NCI-H2081 (cell line): Measurements from ENCODE around the gene SLC30A9.

Source experiments
- DNase-seq, 2 experiments: peaks; one replicate each; lab custom pipeline; 2025; lab: John Stamatoyannopoulos, UW

The SLC30A9 gene

DNA sequence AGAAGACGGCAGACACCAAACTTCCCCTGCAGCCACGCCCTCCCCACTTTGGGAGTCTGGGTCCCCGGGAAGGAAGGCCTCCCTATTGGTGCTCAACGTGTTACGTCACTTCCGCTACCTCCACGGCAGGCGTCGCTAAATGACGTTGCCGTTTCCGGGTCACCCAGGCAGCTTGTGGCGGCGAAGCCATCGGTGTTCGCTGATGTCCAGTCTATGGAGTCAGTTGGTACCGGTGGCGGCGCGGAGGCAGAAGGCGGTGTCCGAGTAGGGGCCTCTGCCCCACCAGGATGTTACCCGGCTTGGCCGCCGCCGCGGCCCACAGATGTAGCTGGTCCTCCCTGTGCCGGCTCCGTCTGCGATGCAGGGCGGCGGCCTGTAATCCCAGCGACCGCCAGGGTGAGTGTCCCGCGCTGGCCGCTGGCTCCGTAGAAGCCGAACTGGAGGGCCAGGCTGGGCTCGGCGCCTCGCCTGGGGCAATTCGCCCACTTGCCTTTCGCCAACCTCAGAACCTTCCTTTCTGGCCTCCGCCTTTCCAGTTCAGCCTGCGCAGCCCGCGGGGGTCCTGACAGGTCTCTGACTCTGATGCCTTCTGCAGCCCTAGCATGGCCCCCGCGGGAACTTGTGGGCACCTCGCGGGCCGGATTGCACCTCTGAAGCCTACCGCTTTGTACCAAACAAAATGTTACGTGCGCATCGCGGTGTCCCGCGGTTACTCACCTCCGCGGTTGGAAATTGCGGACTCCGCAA lies at the start of gene SLC30A9:
SLC30A9 (plus strand) TSS at position 166 of the 747 bp plus-strand sequence; CDS start at position 288, 122 bp downstream.
- DNase-seq = peak; percentile 91 to 97

DNA sequence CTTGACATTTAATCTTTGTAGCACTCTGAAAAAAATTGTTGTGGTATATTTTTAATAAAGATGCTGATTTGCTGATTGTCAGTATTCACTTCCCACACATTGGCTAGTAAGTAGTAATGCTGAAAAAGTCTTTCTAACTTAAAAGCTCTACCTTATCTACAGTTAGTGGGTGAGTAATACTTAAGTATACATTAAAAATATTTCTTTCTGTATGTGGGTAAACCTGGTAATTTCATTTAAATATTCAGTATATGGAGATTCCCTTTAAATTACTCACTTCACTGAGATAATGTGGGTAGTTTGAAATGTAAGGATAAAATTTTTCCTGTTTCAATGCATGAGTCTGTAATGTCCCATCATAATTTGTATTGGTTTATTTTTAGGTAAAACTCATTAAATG lies 49.5 kb upstream of the SLC30A9 start:
- DNase-seq = no peak

DNA sequence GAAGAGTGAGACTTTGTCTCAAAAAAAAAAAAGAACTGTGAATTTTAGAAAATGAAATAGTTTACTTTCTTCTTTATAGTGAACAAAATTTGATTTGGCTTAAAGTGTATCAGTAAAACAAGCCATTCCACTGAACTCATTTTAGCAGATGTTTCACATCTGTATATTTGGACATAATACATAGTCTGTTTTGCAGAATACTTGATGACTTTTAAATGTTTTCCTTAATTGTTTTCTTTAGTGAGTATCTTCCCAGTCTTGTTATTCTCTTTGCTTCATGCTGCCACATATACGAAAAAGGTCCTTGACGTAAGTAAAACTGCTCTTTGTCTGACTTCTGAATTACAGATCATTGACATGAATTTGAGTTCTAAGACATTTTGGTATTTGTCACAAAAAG lies 46.8 kb upstream of the SLC30A9 start:
- no peak for DNase-seq

DNA sequence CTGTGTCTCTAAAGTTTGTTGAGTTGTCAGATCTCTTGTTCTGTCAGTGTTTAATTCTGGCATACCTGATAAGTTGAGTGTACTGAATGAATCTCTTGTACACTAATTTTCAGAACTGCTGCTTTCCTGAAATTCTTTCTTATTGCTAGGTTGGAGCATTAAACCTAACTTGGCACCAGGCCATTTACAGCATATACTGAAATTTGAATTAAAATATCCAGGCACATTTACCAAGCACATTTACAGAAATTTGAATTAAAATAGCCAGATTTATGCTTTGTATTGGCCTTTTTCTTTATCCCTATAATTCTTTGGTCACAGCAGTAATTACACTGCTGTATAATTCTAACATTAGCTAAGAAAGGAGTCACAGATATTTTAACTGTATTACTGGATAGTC lies 46.2 kb upstream of the SLC30A9 start:
- DNase-seq = no peak

DNA sequence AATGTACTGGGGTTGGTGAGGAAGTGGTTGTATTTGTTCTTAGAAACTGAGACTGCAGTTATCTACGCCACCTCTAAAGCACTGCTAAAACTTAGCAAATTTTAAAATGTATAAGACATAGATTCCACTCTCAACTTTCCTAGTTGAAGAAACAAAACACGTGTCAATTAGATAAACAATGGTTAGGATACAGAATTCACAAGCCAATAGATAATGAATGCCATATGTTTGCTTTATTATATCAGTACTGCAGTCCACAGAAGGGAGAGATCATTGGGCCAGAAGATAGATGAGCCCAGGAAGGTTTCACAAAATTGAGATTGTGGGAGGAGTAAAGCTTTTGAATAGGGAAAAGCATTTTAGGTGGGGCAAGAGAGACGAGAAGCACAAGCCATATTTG lies 40.8 kb upstream of the SLC30A9 start:
- no peak for DNase-seq

DNA sequence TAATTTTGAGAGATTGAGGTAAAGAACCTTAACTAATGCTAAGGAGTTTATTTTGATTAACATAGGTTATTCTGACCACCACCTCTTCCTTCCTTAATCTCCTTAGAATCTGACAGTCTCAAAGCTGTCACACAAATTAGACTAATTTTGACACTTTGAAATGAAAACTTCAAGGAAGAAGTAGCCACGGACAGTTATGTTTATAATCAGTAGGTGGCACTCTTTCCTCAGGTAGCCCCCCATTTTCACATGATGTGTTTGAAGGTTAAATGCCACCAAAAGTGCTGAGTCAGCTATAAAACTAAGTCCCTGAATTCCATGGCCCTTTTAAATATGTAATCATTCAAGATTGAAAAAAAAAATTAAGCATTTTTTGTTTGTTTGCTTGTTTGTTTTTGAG lies 32.7 kb upstream of the SLC30A9 start:
- no peak for DNase-seq

DNA sequence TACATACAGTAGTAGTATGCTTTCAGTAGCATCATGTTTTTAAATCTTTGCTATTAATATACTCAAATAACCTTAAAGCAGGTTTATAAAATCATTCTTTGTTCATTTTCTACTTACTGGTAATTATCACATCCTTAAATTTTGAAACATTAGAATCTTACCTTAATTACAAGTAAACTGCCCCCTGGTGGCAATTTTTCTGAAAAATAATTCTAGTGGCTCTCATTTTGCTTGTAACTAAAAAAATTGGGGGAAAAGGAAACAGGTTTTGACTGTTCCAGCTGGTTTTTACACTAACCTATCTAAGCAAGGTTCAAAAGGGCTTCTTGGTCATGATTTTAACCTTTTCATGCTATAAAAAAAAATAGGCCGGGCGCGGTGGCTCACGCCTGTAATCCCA lies 27.2 kb upstream of the SLC30A9 start:
- DNase-seq = no peak

DNA sequence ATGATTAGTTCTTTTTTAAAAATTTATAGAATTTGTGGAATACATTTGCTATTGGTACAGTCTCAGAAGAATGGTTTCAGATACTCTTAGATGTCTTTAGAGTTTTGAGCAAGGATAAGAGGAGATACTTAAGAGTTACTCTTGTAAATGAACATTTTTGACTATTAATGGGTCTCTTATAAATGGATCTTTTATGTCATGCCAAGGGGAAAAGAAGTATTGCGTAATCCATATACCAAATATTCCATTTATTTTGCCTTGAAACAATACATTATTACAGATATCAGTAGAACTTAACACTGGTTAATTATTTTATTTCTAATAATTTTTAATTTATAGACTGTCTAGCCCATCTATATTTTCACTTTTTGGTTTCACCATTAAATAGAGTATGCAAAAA lies 25.9 kb upstream of the SLC30A9 start:
- no peak for DNase-seq

DNA sequence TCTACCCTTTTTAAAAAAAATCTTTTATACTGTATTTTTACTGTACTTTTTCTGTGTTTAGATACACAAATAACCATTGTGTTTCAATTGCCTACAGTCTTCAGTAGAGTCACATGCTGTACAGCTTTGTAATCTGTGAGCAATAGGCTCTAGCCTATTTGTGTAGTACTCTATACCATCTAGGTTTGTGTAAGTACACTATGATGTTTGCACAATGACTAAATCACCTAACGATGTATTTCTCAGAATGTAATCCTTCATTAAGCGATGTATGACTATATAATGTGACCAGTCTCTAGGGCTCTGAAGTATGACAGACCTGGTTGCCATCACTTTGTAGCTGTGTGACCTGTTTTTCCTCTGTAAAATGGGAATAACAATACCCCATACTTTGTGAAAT lies 22.9 kb upstream of the SLC30A9 start:
- no peak for DNase-seq

DNA sequence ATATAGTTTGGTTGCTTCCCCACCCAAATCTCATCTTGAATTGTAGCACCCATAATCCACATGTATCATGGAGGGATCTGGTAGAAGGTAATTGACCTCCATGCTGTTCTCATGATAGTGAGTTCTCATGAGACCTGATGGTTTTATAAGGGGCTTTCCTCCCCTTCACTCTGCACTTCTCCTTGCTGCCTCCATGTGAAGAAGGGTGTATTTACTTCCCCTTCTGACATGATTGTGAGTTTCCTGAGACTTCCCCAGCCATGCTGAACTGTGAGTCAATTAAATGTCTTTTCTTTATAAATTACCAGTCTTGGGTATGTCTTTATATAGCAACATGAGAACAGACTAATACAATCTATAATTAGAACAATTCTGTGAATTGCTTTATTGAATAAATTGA lies 20.7 kb upstream of the SLC30A9 start:
- DNase-seq = no peak

DNA sequence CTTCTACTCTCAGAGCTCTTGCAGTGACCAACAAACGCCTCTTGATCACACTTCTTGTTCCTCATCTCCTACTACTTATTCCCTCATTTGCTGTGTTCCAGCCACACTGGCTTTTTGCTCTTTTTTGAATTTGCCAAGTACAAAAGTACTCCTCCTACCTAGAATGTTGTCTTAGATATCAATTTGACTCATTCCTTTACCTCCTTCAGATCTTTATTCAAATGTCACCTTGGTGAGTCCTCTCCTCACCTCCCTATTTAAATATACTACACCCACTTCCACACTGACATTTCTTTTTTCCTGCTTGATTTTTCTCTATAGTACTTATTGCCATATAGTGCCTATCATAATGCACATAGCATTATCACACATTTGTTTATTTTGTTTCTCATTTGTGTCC lies 15.0 kb upstream of the SLC30A9 start:
- DNase-seq = no peak

DNA sequence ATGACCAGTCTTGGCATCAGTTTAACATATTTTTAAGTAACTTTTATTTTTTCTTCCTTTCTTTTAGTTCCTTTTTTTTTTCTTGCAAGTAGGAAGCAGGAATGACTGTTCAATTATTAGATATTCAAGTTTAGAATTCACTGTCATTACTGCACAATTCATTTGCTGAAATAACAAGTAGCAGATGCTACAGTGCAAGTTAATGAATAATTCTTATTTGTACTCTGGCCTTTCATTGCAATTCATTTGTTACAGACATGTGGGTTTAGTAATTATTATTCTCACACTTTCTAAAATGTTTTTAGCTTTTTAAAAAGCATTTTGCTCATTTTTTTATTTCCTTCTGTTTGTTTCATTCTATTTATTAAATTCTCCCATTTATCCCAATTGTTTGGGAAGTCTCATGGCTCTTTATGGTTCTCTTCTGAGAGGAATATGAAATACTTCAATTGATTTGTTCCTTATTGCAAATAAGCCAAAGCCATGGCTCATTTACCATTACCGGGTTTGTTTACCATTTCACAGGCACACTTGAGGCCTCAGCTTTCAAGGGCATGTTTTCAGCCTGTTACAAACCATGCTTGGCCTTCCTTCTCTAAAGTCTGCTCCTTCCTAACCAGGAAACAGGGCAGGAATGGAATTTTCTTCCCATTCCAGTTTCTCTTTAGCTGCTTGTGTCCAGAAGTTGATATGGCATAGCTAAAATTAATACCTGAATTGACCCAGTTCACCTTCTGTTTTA lies 13.4 kb upstream of the SLC30A9 start:
- DNase-seq = no peak

DNA sequence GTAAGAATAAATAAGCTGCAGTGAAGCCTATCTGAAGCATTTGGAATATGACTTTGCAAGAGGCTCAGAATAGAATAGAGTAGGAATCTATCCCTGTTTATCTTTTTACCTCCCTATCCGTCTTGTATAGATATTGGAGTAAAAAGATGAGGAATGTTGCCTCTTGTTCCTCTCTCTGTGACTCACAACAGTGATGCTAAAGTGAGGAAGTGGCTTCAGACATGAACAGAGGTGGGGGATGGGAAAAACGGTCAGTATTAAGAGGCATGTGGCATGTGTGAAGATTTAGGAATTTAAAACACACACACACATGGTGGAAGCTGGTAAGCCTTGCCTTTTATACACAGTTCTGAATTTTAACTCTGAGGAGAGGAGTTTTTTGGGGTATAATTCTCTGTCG lies 12.6 kb upstream of the SLC30A9 start:
- no peak for DNase-seq

DNA sequence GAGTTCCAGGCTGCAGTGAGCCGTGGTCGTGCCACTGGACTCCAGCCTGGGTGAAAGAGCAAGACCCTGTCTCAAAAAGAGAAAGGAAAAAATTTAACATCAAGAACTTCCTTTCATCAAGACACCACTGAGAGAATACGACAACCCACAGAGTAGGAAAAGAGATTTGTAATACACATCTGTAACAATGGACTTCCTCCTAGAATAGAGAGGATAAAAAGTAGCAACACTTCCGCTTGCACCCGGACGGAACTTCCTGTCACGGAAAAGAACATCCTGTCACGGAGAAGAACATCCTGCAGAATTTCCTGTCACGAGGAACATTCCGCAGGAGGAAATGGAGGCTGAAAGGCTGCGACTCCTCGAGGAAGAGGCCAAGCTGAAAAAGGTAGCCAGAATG lies 8.9 kb upstream of the SLC30A9 start, which contains the start of gene DCAF4L1:
DCAF4L1 (plus strand) TSS at position 301 of the 400 bp plus-strand sequence; CDS start at position 338, 37 bp downstream.
- DNase-seq = no peak

DNA sequence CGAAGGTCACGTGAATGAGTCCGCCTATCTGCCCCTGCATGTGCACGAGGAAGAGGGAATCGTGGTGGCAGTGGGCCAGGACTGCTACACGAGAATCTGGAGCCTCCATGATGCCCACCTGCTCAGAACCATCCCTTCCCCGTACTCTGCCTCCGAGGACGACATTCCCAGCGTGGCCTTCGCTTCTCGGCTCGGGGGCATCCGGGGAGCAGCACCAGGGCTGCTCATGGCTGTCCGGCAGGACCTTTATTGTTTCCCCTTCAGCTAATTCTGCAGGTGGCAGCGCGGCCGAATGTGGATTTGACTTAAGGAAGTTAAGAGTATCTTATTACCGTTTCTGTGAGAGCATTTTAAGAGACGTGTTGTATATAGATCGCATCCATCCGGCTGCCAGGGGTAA lies 7.6 kb upstream of the SLC30A9 start:
- DNase-seq = no peak

DNA sequence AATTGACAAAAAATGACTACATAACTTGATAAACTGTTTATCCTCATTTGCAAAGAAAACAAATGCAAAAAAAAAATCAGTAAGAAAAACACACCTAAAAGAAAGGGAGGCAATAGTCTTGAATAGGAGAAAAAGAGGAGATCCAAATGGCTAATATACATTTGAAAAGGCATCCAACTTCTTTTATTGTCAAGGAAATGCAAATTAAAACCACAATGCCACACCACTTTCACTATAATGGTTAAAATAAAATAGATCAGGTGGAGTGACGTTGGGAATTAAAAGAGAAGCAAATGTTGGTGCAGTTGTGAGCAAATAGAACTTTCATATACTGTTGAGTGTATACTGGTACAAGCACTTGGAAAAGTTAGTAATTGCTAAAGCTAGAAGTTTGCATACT lies 5.2 kb upstream of the SLC30A9 start:
- no peak for DNase-seq

DNA sequence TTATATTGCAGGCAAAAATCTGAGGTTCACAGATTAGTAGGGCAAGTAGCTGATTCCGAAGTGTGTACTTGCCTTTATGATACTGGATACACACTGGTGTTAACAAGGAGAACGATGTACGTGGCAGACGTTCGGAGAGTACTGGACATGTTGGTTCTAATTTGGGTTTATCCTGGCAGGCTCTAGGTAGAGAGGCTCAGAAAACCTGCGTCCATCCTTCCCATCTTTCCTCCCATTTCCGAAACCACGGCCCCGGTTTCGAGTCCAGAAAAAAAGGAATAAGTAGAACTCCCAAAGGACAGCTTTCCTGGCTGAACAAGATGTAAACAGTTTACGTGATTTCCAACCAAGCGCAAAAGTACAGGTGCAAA lies 351 bp upstream of the SLC30A9 start:
- DNase-seq = no peak

DNA sequence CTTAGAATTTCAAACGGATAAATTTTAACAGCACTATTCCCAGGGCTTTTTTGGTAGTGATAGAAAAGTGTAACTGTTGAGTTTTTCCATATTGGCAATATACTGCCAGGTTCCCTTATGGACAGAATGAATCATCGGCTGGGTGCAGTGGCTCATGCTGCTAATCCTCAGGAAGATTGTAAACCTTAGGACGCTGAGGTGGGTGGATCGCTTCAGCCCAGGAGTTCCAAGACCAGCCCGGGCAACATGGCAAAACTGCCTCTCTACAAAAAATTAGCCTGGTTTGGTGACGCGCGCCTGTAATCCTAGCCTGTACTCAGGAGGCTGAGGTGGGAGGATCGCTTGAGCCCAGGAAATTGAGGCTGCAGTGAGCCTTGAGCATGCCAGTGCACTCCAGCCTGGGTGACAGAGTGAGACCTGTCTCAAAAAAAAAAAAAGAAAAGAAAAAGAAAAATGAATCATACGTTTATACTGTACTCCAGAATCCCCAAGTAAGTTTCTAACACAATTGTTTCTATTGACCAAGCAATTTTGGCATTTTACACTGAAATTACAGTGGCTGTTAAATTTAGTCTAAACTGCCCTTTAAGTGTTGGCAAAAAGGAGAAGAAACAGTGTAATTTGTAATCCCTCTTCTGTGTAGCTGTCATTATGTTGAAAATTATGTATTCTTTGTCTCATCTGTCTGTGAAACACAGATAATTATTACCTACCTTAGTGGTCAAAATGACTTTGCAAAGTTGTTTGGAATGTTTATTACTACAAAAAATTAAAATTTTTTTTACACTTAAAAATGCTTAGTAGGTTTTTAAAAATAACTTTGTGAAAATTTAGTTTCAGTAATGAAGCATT lies 1.8 kb downstream of the SLC30A9 start:
- DNase-seq = no peak

DNA sequence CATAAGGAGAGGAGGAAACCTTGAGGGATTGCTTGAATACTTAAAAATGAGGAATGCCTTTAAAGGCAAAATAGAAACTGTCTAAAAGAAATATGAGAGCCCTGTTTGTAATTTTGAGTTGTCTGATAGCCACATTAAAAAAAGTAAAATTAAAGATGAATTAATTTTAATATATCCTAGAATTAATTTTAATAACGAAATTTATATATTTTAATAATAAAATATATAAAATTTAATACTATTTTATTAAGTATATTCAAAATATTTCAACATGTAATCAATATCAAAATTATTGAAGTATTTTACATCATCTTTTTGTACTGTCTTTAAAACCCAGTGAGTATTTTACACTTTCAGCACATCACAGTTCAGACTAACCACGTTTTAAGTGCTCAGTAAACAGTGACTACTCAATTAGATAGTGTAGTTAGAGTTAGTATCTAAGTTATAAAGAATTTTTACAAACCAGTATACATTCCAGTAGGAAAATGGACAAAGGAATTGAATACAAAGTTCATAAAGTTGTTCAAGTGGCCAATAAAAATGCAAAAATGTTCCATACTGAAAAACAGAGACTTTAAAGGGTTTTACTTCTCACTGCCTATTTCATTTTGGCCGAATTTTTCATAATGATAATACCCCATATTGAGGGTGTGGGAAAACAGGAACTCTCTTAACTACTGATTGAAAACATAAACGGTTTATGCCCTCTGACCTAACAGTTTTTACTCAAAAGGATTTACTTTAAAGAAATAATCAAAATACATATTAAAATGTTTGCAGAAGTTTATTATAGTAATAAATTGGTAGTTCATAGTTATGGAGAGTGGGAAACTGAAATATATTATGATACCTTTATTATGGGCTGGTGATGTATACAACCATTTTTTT lies 2.9 kb downstream of the SLC30A9 start:
- no peak for DNase-seq

DNA sequence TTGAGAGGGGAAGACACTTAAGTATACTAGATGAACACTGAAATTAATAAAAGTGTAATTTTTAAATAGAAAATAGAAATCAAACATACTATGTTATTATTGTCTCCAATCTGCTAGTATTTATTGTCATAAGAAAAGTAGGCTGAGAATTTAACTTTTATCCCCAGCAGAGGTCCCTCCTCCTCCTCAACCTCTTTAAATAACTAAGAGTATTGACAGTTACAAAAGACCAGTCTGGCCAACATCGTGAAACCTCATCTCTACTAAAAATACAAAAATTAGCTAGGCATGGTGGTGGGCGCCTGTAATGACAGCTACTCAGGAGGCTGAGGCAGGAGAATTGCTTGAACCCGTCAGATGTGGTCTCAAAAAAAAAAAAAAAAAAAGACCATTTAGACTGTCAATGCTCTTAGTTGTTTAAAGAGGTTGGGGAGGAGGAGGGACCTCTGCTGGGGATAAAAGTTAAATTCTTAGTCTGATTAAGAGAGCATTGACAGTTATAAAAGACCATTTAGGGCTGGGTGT lies 4.2 kb downstream of the SLC30A9 start:
- DNase-seq = no peak

DNA sequence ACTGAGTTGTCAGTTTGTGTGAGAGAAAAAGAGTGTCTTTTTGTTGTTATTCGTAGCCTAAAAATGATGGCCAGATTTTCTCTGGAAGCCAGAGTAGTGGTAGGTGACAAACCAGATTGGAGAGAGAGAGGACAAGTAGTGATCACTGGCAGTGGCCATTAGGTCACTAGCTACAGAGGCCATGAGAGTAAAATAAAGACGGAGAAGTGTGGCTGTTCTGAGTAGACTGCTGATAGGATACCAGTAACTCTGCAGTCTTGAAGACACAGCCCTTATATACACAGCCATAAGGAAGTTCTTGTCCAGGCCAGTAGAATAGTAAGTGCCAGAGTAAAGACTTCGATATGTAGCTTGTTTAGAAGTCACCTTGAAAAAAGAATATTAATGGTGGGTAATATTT lies 7.7 kb downstream of the SLC30A9 start:
- DNase-seq = no peak
